Activated naive CD8-positive, alpha-beta T cell (primary cell): ENCODE results near the gene IMPA2.
"Not testable (repeated sequence)": the region's sequence is repeated elsewhere in the genome, so short reads cannot be mapped to it uniquely, and the experiment has no call there.

Experiments
- H3K27ac Mint-ChIP-seq: one replicate; pipeline ENCODE4 v1.8.0; 2021; ENCODE audit warnings: mixed read lengths
- H3K27me3 Mint-ChIP-seq: one replicate; pipeline ENCODE4 v1.8.0; 2021; ENCODE audit warnings: mixed read lengths
- H3K36me3 Mint-ChIP-seq: one replicate; pipeline ENCODE4 v1.8.0; 2021; ENCODE audit warnings: mixed read lengths
- H3K4me1 Mint-ChIP-seq: one replicate; pipeline ENCODE4 v1.8.0; 2021; ENCODE audit warnings: low read depth, mixed read lengths
- H3K4me3 Mint-ChIP-seq: one replicate; pipeline ENCODE4 v1.8.0; 2021; ENCODE audit warnings: mild to moderate bottlenecking, mixed read lengths
- H3K9me3 Mint-ChIP-seq: one replicate; pipeline ENCODE4 v1.8.0; 2021; ENCODE audit warnings: low read depth, mixed read lengths

IMPA2 gene

DNA sequence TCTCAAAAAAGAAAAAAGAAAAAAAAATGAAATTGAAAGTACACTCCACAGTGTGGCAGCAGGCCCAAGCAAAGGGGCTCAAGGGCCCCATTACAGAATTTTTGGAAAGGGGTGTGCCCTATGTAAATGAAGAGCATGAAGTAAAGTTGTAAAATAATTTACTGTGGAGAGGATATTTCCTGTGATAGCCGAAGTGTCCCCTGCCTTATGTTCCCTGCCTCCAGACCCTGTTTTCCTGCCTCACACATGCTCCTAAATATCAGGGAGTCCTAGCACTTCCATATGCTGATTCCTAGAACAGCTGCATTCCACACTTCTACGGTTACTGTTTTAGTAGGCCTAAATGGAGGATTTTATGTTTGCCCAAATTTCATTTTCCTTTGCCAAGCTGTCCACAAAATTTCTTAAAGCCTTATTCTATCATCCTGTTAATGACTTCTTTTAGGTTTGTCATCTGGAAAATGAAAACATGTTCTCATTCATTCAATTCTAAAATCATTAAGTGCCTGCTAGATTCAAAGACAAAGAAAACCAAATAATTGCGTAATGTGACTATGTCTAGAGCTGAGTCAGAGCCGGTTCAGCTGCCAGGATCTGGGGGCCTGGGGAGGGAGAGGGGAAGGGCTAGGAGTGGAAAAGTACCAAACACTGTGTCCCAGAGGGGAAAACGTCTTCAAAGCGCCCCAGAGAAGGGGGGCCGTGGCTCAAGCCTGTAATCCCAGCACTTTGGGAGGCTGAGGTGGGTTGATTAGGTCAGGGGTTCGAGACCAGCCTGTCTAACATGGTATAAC lies 25.9 kb upstream of the IMPA2 start:
- H3K4me3 Mint-ChIP-seq: no peak overlapping the region
- H3K36me3 Mint-ChIP-seq: peaks cover 6% of the 10 kb centered on the region
- H3K9me3 Mint-ChIP-seq: peaks cover 12% of the 10 kb centered on the region
- no peak overlapping the region for H3K27ac Mint-ChIP-seq
- no peaks in the 10 kb centered on the region for H3K27me3 Mint-ChIP-seq
- no peaks in the 10 kb centered on the region for H3K4me1 Mint-ChIP-seq

DNA sequence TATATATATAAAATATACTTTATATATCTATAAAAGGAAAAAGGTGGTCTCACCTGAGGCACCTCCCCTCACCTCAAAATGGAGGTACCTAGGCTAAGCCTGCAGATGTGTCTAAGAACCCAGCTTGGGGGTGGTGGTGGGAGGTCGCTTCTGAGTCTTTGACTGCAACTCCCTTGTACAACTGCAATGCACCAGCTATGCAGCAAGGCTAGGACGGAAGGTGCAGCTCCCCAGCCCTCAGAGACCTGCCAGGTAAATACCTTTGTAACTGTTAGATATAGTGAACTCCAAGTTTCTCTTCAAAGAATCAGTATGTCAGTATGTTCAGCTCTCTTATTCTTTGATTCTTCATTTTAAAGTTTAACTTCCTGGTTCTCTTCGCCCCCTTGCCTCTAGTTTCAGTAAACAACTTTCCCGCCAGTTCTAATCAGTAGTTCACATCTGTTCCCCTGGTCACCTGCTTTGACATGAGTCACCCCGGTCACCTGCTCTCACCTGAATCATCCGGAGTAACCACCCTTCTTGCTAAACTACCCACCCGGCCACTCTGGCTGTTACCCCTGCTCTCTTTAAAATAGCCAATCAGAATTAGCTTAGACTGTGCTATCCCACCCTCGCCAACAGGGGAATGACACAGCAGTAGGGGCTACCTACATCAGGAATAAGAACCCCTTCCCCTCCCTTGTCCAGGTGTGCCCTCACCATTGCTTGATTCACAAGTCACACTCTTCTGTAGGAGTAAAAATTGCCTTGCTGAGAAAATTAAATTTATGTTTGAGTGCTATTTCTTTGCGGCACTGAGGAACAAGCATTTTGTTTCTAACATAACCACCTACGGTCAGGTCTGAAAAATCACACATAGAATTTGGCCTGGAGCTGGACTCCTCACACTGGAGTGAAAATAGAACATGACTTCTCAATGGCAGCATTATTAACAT lies 24.7 kb upstream of the IMPA2 start:
- no peak overlapping the region for H3K27ac Mint-ChIP-seq
- peaks cover 12% of the 10 kb centered on the region for H3K9me3 Mint-ChIP-seq
- H3K36me3 Mint-ChIP-seq: peaks cover 6% of the 10 kb centered on the region
- H3K4me1 Mint-ChIP-seq: no peaks in the 10 kb centered on the region
- no peaks in the 10 kb centered on the region for H3K27me3 Mint-ChIP-seq
- H3K4me3 Mint-ChIP-seq: no peak overlapping the region

DNA sequence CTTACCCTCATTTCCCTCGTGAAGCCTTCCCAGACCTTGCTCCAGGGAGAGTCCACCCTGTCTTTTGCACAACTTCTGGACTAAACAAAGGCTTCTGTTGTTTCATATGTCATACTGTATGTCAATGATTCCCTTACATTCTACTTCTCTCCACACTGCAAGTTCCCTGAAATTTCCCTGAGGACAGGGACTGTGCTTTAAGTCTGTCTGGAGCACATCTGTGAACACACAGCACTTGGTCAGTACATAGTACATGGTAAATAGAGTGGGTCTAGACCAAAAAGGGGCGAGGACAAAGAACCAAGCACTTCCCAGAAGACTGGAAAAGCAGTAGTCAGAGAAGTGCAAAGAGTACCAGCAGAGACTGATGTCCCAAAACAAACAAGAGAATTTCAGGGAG lies 23.7 kb upstream of the IMPA2 start:
- H3K27ac Mint-ChIP-seq: no peak overlapping the region
- H3K27me3 Mint-ChIP-seq: no peaks in the 10 kb centered on the region
- peaks cover 6% of the 10 kb centered on the region for H3K36me3 Mint-ChIP-seq
- peaks cover 12% of the 10 kb centered on the region for H3K9me3 Mint-ChIP-seq
- no peaks in the 10 kb centered on the region for H3K4me1 Mint-ChIP-seq
- no peak overlapping the region for H3K4me3 Mint-ChIP-seq

DNA sequence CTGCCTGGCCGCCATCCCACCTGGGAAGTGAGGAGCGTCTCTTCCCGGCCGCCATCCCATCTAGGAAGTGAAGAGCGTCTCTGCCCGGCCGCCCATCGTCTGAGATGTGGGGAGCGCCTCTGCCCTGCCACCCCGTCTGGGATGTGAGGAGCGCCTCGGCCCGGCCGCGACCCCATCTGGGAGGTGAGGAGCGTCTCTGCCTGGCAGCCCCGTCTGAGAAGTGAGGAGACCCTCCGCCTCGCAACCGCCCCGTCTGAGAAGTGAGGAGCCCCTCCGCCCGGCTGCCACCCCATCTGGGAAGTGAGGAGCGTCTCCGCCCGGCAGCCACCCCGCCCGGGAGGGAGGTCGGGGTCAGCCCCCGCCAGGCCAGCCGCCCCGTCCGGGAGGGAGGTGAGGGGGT lies 21.7 kb upstream of the IMPA2 start:
- peaks cover 12% of the 10 kb centered on the region for H3K9me3 Mint-ChIP-seq
- H3K27me3 Mint-ChIP-seq, H3K36me3 Mint-ChIP-seq, H3K27ac Mint-ChIP-seq, H3K4me3 Mint-ChIP-seq, H3K4me1 Mint-ChIP-seq: not testable (repeated sequence)

DNA sequence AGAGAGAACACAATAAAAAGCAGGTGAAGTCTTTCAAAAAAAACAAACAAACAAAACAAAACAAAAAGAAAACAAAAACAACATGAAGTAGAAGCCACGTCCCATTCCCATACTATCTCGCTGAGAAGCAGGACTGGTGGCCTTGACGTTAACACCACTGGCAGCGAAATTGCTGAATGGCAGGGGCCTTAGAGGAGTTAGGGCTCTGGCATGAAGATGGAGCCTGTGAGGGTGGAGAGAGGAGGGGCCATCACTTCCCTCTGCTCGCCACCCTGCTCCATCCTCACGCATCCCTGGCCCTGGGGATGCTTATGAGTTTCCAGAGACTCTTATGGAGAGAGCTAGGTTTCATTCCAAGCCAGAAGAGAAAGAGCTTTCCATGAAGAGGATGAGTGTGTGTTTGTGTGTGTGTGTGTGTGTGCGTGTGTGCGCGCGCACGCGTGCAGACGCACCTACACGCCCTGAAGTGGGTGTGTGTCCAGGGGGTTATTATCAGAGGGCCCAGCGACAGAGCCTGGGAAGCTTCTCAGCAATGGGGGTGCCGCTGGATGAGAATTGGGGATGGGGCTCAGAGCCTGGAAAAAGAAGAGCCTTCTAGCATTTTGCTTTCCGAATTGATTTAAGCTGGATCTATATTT lies 20.4 kb upstream of the IMPA2 start:
- Mint-ChIP-seq H3K27me3 (no peaks in the 10 kb centered on the region), H3K27ac (no peak overlapping the region), H3K4me1 (no peaks in the 10 kb centered on the region), H3K4me3 (no peak overlapping the region), H3K36me3 (peaks cover 6% of the 10 kb centered on the region), H3K9me3 (peaks cover 12% of the 10 kb centered on the region)

DNA sequence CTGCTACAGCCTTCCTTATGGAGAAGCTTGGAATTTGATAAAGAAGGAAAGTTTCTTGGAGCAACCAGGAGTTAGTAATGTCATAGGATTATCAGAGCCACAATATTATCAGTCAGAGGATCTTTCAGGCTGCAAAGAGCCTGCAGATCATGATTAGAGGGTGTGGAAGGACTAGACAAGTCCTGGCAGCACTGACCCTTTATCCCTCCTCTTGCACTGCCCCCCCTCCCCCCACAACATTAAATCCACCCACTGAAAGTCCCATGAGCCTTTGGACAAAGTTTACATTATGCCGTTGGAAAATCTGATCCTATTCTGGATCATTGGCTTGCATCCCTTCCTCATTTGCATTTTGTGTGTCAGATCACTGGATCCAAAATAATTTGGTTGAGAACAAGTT lies 18.7 kb upstream of the IMPA2 start:
- Mint-ChIP-seq H3K9me3 (peaks cover 2% of the 10 kb centered on the region), H3K27ac (no peak overlapping the region), H3K4me1 (no peaks in the 10 kb centered on the region), H3K36me3 (no peaks in the 10 kb centered on the region), H3K4me3 (no peak overlapping the region), H3K27me3 (no peaks in the 10 kb centered on the region)

DNA sequence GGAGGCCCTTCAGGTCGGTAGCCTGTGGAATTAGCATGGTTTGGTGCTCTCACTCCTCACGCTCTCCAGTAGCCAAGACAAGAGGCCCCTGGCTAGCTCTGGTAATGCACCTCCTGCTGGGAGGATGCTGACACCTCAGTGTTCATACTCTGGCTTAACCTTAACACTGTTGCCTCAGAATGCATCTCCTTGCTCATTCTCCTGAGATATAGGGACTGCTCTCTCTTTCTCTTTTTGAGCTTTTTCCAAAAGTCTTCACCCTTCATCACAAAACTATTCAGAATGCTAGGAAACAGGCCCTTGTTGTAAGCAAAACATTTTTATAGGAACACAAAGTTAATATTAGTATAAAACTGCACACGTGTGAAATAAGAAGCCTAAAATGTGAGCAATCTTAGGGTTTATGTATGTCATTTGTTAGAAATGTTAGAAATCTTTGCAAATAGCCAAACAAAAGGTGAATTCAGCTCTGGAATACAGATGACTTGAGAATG lies 17.3 kb upstream of the IMPA2 start:
- Mint-ChIP-seq H3K27me3 (no peaks in the 10 kb centered on the region), H3K4me1 (no peaks in the 10 kb centered on the region), H3K36me3 (no peaks in the 10 kb centered on the region), H3K9me3 (no peaks in the 10 kb centered on the region), H3K27ac (no peak overlapping the region), H3K4me3 (no peak overlapping the region)

DNA sequence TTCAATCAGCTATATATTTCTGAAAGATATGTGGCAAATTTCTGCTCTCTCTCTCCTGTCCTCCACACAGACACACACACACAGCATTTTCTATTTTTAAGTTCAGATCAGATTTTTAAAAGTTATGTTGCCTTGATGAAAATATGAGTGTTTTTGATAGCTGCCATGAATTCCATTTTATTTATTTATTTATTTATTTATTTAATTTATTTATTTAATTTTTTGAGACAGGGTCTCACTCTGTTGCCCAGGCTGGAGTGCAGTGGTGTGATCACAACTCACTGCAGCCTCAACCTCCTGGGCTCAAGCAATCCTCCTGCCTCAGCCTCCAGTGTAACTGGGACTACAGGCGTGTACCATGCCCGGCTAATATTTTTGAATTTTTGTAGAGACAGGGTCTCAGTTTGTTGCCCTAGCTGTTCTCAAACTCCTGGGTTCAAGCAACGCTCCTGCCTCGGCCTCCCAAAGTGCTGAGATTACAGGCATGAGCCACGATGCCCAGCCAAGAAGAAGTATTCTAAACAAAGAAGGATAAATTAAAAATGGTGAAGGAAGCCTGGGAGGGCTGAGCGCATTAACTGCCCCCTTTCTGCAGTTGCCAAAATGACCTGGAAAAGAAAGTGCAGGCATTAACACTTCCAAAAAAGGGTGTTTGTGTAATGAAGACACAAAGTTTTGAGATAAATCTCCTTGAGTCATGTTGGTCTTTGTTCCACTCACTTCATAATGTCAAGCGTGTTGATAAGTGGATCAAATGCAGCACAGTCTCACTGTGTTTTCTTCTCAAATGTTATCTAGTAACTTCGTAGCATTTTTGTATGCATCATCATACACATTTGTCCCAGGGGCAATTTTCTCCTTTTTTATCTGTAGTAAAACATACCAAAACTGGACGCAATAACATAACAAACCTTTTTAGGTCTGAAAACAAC lies 11.1 kb upstream of the IMPA2 start:
- no peaks in the 10 kb centered on the region for H3K27me3 Mint-ChIP-seq
- no peak overlapping the region for H3K4me3 Mint-ChIP-seq
- H3K36me3 Mint-ChIP-seq: no peaks in the 10 kb centered on the region
- no peak overlapping the region for H3K27ac Mint-ChIP-seq
- no peaks in the 10 kb centered on the region for H3K9me3 Mint-ChIP-seq
- H3K4me1 Mint-ChIP-seq: no peaks in the 10 kb centered on the region

DNA sequence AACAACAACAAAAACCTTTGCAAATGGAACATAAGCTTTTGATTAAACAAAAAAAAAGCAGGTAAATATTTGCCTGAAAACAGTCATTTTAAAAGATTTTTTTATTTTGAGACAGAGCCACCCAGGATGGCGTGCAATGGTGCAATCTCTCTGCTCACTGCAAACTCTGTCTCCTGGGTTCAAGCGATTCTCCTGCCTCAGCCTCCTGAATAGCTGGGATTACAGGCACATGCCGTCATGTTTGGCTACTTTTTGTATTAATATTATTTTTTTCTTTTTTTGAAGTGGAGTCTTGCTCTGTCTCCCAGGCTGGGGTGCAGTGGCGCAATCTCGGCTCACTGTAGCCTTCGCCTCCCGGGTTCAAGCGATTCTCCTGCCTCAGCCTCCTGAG lies 10.5 kb upstream of the IMPA2 start:
- H3K36me3 Mint-ChIP-seq, H3K27ac Mint-ChIP-seq, H3K9me3 Mint-ChIP-seq, H3K4me3 Mint-ChIP-seq, H3K4me1 Mint-ChIP-seq, H3K27me3 Mint-ChIP-seq: not testable (repeated sequence)

DNA sequence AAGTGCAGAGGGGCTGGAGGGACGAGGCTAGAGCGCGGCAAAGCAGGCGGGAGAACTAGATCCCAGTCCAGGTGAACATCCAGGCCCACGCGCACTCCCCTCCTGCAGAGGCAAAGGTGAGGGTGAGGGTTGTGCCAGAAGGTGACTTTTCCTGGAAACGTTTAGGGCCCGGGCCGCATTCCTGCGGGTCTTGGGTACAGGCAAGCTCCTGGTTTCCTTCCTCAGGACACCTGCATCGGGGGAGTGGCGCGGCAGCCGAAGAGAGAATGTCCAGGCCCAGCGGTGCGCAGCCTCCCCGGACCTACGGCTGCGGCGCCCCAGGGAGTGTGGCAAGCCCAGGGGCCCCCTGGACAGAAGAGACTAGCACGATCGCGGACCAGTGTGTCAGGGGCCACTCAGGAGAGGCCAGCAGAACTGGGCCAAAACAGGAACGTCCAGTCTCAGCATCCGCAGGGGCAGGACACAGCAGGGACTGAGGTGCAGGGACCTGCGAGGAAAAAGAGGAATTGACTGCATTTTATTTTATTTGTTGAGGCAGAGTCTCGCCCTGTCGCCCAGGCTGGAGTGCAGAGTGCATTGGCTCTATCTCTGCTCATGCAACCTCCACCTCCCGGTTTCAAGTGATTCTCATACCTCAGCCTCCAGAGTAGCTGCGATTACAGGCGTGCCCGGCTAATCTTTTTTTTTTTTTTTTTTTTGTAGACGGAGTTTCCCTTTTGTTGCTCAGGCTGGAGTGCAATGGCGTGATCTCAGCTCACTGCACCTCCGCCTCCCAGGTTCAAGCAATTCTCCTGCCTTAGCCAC lies 8.7 kb upstream of the IMPA2 start:
- Mint-ChIP-seq H3K27me3 (no peaks in the 10 kb centered on the region), H3K4me1 (no peaks in the 10 kb centered on the region), H3K9me3 (no peaks in the 10 kb centered on the region), H3K36me3 (no peaks in the 10 kb centered on the region), H3K4me3 (no peak overlapping the region), H3K27ac (no peak overlapping the region)

DNA sequence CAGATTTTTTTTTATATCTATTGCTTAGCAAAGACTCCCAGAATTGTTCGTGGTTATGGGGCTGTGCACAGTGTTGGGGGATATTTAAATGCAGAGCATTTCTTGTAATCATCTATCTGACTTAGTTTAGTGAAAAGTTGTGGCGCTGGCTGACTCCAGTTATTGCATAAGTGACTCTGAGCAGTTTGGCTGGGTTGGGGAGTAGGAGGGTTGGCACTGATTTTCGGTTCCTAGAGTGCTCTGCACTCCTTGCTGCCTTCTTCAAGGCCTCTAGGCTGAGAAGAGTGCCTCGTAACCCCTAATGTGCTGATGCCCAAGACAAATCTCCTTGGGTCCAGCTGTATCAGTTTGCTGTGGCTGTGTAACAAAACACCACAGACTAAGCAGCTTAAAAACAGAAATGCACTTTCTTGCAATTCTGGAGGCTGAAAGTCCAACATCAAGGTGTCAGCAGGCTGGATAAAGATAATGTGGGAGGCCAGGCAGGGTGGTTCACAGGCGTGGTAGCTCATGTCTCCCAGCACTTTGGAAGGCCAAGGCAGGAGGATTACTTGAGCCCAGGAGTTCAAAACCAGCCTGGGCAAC lies 6.5 kb upstream of the IMPA2 start:
- Mint-ChIP-seq H3K27me3 (no peaks in the 10 kb centered on the region), H3K9me3 (no peaks in the 10 kb centered on the region), H3K36me3 (no peaks in the 10 kb centered on the region), H3K4me1 (peaks cover under 1% of the 10 kb centered on the region), H3K4me3 (no peak overlapping the region), H3K27ac (no peak overlapping the region)

DNA sequence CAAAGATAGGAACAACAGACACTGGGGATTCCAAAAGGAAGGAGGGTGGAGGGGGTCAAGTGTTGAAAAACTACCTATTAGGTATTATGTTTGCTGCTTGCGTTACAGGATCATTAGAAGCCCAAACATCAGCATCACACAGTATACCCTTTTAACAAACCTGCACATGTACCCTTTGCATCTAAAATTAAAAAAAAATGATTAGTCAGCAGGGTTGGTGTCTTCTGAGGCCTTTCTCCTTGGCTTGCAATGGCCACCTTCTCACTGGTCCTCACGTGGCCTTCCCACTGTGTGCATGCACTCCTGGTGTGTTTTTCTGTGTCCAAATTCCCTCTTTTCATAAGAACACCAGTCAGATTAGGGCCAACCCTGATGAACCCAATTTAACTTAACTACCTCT lies 5.6 kb upstream of the IMPA2 start:
- Mint-ChIP-seq H3K27me3 (no peaks in the 10 kb centered on the region), H3K27ac (no peak overlapping the region), H3K9me3 (no peaks in the 10 kb centered on the region), H3K4me3 (no peak overlapping the region), H3K36me3 (no peaks in the 10 kb centered on the region), H3K4me1 (peaks cover 6% of the 10 kb centered on the region)

DNA sequence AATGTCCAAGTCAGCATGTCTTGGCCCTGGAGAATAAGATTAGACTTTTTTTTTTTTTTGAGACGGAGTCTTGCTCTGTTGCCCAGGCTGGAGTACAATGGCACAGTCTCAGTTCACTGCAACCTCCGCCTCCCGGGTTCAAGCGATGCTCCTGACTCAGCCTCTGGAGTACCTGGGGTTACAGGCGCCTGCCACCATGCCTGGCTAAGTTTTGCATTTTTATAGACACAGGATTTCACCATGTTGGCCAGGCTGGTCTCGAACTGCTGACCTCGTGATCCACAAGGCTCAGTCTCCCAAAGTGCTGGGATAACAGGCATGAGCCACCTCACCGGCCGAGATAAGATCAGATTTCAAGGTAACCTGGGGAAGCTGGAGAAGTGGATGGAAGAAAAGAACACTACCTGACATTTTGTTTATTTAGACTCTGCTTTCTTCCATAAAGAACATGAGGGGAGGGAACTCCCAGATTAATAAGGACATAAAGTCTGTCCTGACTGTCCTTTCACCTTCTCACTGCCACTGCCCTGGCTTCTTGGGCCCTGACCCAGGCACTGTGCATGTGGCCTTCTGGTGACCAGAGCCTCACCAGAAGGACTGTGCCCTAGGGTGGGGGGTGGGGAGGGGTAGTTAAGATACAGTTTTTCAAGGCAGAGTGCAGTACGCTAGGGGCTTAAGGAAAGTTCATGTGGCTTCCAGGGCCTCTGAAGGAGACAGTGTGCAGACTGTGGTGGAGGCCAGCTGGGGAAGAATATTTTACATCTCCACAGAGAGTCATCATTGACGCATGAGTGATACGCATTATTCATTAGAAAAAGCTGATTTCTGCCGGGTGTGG lies 4.8 kb upstream of the IMPA2 start:
- Mint-ChIP-seq H3K36me3 (no peaks in the 10 kb centered on the region), H3K27me3 (no peaks in the 10 kb centered on the region), H3K9me3 (no peaks in the 10 kb centered on the region), H3K4me3 (no peak overlapping the region), H3K27ac (no peak overlapping the region), H3K4me1 (peaks cover 6% of the 10 kb centered on the region)
